Trophoblast cell (in vitro differentiated cells and primary cell): ENCODE results near the gene VAT1.
"Not testable (repeated sequence)": the region's sequence is repeated elsewhere in the genome, so short reads cannot be mapped to it uniquely, and the experiment has no call there.

Source experiments
- DNase-seq, 2 donors: peaks; one replicate each; pipeline ENCODE4 v3.0.0-alpha.2; 2016
- H2AFZ ChIP-seq: 2 replicates; pipeline ENCODE4 v1.6.1; 2013; ENCODE audit warnings: low read length, moderate library complexity, mild to moderate bottlenecking; ENCODE audit not compliant: insufficient read depth, poor library complexity
- H2AK5ac ChIP-seq: 2 replicates; pipeline ENCODE4 v1.6.1; 2013; ENCODE audit warnings: mild to moderate bottlenecking, low read length
- H2BK120ac ChIP-seq: 2 replicates; pipeline ENCODE4 v1.6.1; 2013; ENCODE audit warnings: low read length, mild to moderate bottlenecking, moderate library complexity; ENCODE audit not compliant: insufficient read depth, poor library complexity
- H2BK12ac ChIP-seq: 2 replicates; pipeline ENCODE4 v1.6.1; 2013; ENCODE audit warnings: mild to moderate bottlenecking, low read length, moderate library complexity
- H2BK5ac ChIP-seq: 2 replicates; pipeline ENCODE4 v1.6.1; 2013; ENCODE audit warnings: low read length, low read depth, moderate library complexity, mild to moderate bottlenecking; ENCODE audit not compliant: poor library complexity
- H3K14ac ChIP-seq: 2 replicates; pipeline ENCODE4 v1.6.1; 2013; ENCODE audit warnings: mild to moderate bottlenecking, low read length
- H3K18ac ChIP-seq: 2 replicates; pipeline ENCODE4 v1.6.1; 2013; ENCODE audit warnings: mild to moderate bottlenecking, low read length
- H3K23ac ChIP-seq: 2 replicates; pipeline ENCODE4 v1.6.1; 2013; ENCODE audit warnings: low read length
- H3K27ac ChIP-seq: 2 replicates; pipeline ENCODE4 v1.5.1; 2013; ENCODE audit warnings: low read depth, mild to moderate bottlenecking, inconsistent platforms, low read length, moderate library complexity
- H3K27me3 ChIP-seq: 2 replicates; pipeline ENCODE4 v1.6.1; 2013; ENCODE audit warnings: inconsistent platforms, mild to moderate bottlenecking, low read length, moderate library complexity; ENCODE audit not compliant: insufficient read depth
- H3K36me3 ChIP-seq, 2 experiments: 1 replicate in 1 of 2; 2 replicates in 1 of 2; pipeline ENCODE4 v1.6.1; 2013; ENCODE audit warnings: low read length in 2 of 2, mild to moderate bottlenecking in 2 of 2, moderate library complexity in 1 of 2; ENCODE audit not compliant: insufficient read depth in 2 of 2, control insufficient read depth in 1 of 2
- H3K4ac ChIP-seq: 2 replicates; pipeline ENCODE4 v1.6.1; 2013; ENCODE audit warnings: low read depth, mild to moderate bottlenecking, low read length, moderate library complexity
- H3K4me1 ChIP-seq, 2 experiments: 1 replicate in 1 of 2; 2 replicates in 1 of 2; pipeline ENCODE4 v1.6.1; 2013; ENCODE audit warnings: low read length in 2 of 2, mild to moderate bottlenecking in 2 of 2, moderate library complexity in 1 of 2; ENCODE audit not compliant: insufficient read depth in 2 of 2, control insufficient read depth in 1 of 2
- H3K4me2 ChIP-seq: 2 replicates; pipeline ENCODE4 v1.6.1; 2013; ENCODE audit warnings: inconsistent platforms, mild to moderate bottlenecking, low read length, moderate library complexity
- H3K4me3 ChIP-seq: 2 replicates; pipeline ENCODE4 v1.5.1; 2013; ENCODE audit warnings: mild to moderate bottlenecking, low read depth, low read length, inconsistent platforms
- H3K79me1 ChIP-seq: one replicate; pipeline ENCODE4 v1.6.1; 2013; ENCODE audit warnings: low read length
- H3K79me2 ChIP-seq: 2 replicates; pipeline ENCODE4 v1.6.1; 2013; ENCODE audit warnings: low read length, mild to moderate bottlenecking; ENCODE audit not compliant: control insufficient read depth, insufficient read depth, poor library complexity
- H3K9ac ChIP-seq: 2 replicates; pipeline ENCODE4 v1.6.1; 2013; ENCODE audit warnings: mild to moderate bottlenecking, low read length
- H3K9me3 ChIP-seq: 2 replicates; pipeline ENCODE4 v1.6.1; 2013; ENCODE audit warnings: low read depth, mild to moderate bottlenecking, control low read depth, inconsistent platforms, low read length; ENCODE audit not compliant: insufficient read depth
- H4K12ac ChIP-seq: 2 replicates; pipeline ENCODE4 v1.6.1; 2013; ENCODE audit warnings: low read depth, mild to moderate bottlenecking, low read length, moderate library complexity
- H4K8ac ChIP-seq: 2 replicates; pipeline ENCODE4 v1.6.1; 2013; ENCODE audit warnings: low read depth, mild to moderate bottlenecking, low read length, moderate library complexity
- H4K91ac ChIP-seq: one replicate; pipeline ENCODE4 v1.6.1; 2013; ENCODE audit warnings: low read depth, mild to moderate bottlenecking, low read length, moderate library complexity
- WGBS: extraction: QIAGEN DNeasy Blood & Tissue Kit; methylation state at CpG from one replicate; pipeline ENCODE4 v1.1.7; 2013; ENCODE audit warnings: missing lambda C conversion rate; ENCODE audit not compliant: insufficient read length, insufficient coverage; ENCODE audit errors: extremely low coverage; 5-methylcytosine and 5-hydroxymethylcytosine counted together

Gene VAT1

DNA sequence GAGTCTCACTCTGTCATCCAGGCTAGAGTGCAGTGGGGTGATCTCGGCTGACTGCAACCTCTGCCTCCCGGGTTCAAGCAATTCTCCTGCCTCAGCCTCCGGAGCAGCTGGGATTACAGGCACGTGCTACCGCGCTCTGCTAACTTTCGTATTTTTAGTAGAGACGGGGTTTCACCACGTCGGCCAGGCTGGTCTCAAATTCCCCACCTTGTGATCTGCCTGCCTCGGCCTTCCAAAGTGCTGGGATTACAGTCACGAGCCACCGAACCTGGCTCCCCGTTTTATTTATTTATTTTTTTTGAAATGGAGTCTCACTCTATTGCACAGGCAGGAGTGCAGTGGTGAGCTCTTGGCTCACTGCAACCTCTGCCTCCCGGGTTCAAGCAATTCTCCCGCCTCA, 46.5 kb downstream of the VAT1 start:
- not testable (repeated sequence) for H3K79me2 ChIP-seq, H2AK5ac ChIP-seq, H2BK120ac ChIP-seq, H3K23ac ChIP-seq, H2BK5ac ChIP-seq, H3K4me2 ChIP-seq, H4K12ac ChIP-seq, H3K27ac ChIP-seq, H4K8ac ChIP-seq, H2AFZ ChIP-seq, H3K79me1 ChIP-seq, H3K14ac ChIP-seq, H3K4me1 ChIP-seq, H3K4ac ChIP-seq, H4K91ac ChIP-seq, H3K36me3 ChIP-seq, H3K27me3 ChIP-seq, H3K4me3 ChIP-seq, DNase-seq, H3K18ac ChIP-seq, H3K9ac ChIP-seq, H3K9me3 ChIP-seq, H2BK12ac ChIP-seq
- WGBS = no CpG with 5 or more reads among the region's 16 CpGs

DNA sequence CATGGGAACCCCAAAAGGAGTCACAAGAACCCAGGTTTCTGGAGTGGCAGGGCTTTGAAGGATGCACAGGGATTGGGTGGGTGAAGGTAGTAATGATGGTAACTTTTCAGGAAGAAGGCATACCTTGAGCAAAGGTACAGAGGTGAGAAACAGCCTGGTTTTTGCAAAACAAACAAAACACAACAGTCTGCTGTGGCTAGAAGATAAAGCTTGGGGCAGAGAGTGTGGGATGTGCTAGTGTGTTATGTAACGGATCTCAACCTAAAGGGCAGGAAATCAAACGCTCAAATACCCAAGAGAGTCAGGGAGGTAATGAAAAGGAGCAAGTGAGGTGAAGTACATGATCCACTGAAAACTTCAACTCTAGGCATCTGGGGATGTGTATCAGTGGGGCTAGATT, 46.9 kb downstream of the VAT1 start:
- Histone ChIP-seq H2BK120ac (no peak overlapping the region), H4K91ac (no peak overlapping the region), H4K8ac (no peak overlapping the region), H3K79me1 (peaks cover 5% of the 10 kb centered on the region), H2AFZ (no peak overlapping the region), H3K14ac (no peak overlapping the region), H3K9me3 (no peaks in the 10 kb centered on the region), H4K12ac (no peak overlapping the region), H3K79me2 (peaks cover 2% of the 10 kb centered on the region), H3K4me2 (no peak overlapping the region), H2BK12ac (no peak overlapping the region), H2AK5ac (no peak overlapping the region), H2BK5ac (no peak overlapping the region), H3K18ac (no peak overlapping the region), H3K4ac (no peak overlapping the region), H3K27me3 (no peaks in the 10 kb centered on the region), H3K23ac (no peak overlapping the region), H3K9ac (no peak overlapping the region), H3K4me1 (peaks cover 5 to 7% of the 10 kb centered on the region in 2 experiments), H3K4me3 (no peak overlapping the region), H3K27ac (no peak overlapping the region), H3K36me3 (no peaks in the 10 kb centered on the region)
- WGBS = no CpG with 5 or more reads among the region's 2 CpGs
- DNase-seq = no peak

DNA sequence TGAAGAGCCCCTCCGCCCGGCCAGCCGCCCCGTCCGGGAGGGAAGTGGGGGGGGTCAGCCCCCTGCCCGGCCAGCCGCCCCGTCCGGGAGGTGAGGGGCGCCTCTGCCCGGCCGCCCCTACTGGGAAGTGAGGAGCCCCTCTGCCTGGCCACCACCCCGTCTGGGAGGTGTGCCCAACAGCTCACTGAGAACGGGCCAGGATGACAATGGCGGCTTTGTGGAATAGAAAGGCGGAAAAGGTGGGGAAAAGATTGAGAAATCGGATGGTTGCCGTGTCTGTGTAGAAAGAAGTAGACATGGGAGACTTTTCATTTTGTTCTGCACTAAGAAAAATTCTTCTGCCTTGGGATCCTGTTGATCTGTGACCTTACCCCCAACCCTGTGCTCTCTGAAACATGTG, 48.9 kb downstream of the VAT1 start:
- H3K4ac ChIP-seq, H3K4me3 ChIP-seq, H4K8ac ChIP-seq, H3K27ac ChIP-seq, H2BK120ac ChIP-seq, H3K4me1 ChIP-seq, H3K36me3 ChIP-seq, H3K79me1 ChIP-seq, H2BK12ac ChIP-seq, H2AFZ ChIP-seq, H3K18ac ChIP-seq, DNase-seq, H3K23ac ChIP-seq, H3K9ac ChIP-seq, H3K79me2 ChIP-seq, H3K4me2 ChIP-seq, H3K27me3 ChIP-seq, H4K91ac ChIP-seq, H4K12ac ChIP-seq, H2BK5ac ChIP-seq, H3K9me3 ChIP-seq, H2AK5ac ChIP-seq, H3K14ac ChIP-seq: not testable (repeated sequence)
- WGBS = no CpG with 5 or more reads among the region's 18 CpGs

DNA sequence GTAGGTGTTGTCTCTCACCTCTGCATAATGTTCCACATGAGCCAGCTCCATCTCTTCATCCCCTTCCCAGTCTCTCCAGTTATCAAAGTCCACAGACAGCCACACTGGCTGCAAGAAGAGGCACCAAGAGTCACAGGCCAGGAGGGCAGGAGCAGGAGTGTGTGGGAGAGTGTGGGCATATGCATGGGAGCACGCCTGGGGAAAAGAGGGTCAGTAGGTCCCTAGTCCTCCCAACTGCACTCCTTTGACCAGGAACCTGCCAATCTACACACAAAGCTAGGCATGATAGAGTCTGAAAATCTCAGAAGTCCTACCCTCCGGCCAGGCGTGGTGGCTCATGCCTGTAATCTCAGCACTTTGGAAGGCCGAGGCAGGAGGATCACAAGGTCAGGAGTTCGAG, 50.6 kb downstream of the VAT1 start:
- H3K27ac ChIP-seq = no peak overlapping the region
- no peak overlapping the region for H3K23ac ChIP-seq
- no peaks in the 10 kb centered on the region for H3K79me1 ChIP-seq
- H3K18ac ChIP-seq = no peak overlapping the region
- no peaks in the 10 kb centered on the region for H3K27me3 ChIP-seq
- H3K4ac ChIP-seq = no peak overlapping the region
- H2BK5ac ChIP-seq = no peak overlapping the region
- no CpG with 5 or more reads among the region's 5 CpGs for WGBS
- H2AK5ac ChIP-seq = no peak overlapping the region
- no peak overlapping the region for H3K4me3 ChIP-seq
- no peaks in the 10 kb centered on the region for H3K4me1 ChIP-seq
- H4K8ac ChIP-seq = no peak overlapping the region
- H3K9me3 ChIP-seq = no peaks in the 10 kb centered on the region
- H3K14ac ChIP-seq = no peak overlapping the region
- H4K91ac ChIP-seq = no peak overlapping the region
- H3K36me3 ChIP-seq = no peaks in the 10 kb centered on the region
- H4K12ac ChIP-seq = no peak overlapping the region
- H2BK12ac ChIP-seq = no peak overlapping the region
- H3K9ac ChIP-seq = no peak overlapping the region
- no peak overlapping the region for H2AFZ ChIP-seq
- H2BK120ac ChIP-seq = no peak overlapping the region
- no peak overlapping the region for H3K4me2 ChIP-seq
- no peak for DNase-seq
- no peaks in the 10 kb centered on the region for H3K79me2 ChIP-seq
